HepG2 (cell line): ENCODE data around the gene TRPC4AP. TPM values are rescaled to one million over a fixed set of nuclear protein-coding genes. Genes with fewer than 3 reads are reported as not detected.

Source experiments
- AGO1 ChIP-seq: fragments of 200-400 bp; formaldehyde crosslinking; IDR thresholded peaks from 2 replicates; pipeline ENCODE4 v1.6.1; 2017; ENCODE audit warnings: mild to moderate bottlenecking, low read depth, low read length, moderate library complexity; ENCODE audit not compliant: poor library complexity, severe bottlenecking
- ARID4A ChIP-seq: sonication (generic); formaldehyde crosslinking; IDR thresholded peaks from 2 replicates; pipeline ENCODE4 v1.5.0; 2020; ENCODE audit warnings: mild to moderate bottlenecking, missing genetic modification reagents, borderline replicate concordance
- HOXA7 ChIP-seq: sonication (generic); formaldehyde crosslinking; IDR thresholded peaks from 2 replicates; pipeline ENCODE4 v1.8.1; 2022; ENCODE audit warnings: mild to moderate bottlenecking, missing genetic modification reagents, moderate library complexity
- HOXA9 ChIP-seq: sonication (generic); formaldehyde crosslinking; IDR thresholded peaks from 2 replicates; pipeline ENCODE4 v1.8.1; 2022; ENCODE audit warnings: missing genetic modification reagents, mild to moderate bottlenecking, moderate library complexity, borderline replicate concordance
- IRF9 ChIP-seq: sonication (generic); formaldehyde crosslinking; IDR thresholded peaks from 2 replicates; pipeline ENCODE4 v1.8.0; 2022; ENCODE audit warnings: missing genetic modification reagents, mild to moderate bottlenecking, borderline replicate concordance
- KDM5B ChIP-seq: sonication (generic); formaldehyde crosslinking; IDR thresholded peaks from 2 replicates; pipeline ENCODE4 v1.4.0; 2020; ENCODE audit warnings: missing genetic modification reagents, mild to moderate bottlenecking, borderline replicate concordance
- KMT2B ChIP-seq: IDR thresholded peaks from 2 replicates; pipeline ENCODE4 v1.6.1; 2016; ENCODE audit warnings: missing genetic modification reagents, missing compliant biosample characterization
- NFIC ChIP-seq: IDR thresholded peaks from 2 replicates; pipeline ENCODE4 v1.6.1; 2012; ENCODE audit warnings: mild to moderate bottlenecking, low read length, inconsistent platforms
- NR2F6 ChIP-seq, 2 experiments: IDR thresholded peaks; 2 replicates each; pipeline ENCODE4 v1.6.1; 2016; ENCODE audit warnings: antibody characterized with exemption in 1 of 2, mild to moderate bottlenecking in 1 of 2
- PHF8 ChIP-seq: sonication (generic); formaldehyde crosslinking; IDR thresholded peaks from 2 replicates; pipeline ENCODE4 v1.5.0; 2020; ENCODE audit warnings: missing genetic modification reagents
- RFXAP ChIP-seq: sonication (generic); formaldehyde crosslinking; IDR thresholded peaks from 2 replicates; pipeline ENCODE4 v1.4.0; 2020; ENCODE audit warnings: missing genetic modification reagents, borderline replicate concordance
- SKIL ChIP-seq: sonication (generic); formaldehyde crosslinking; IDR thresholded peaks from 2 replicates; pipeline ENCODE4 v1.8.0; 2022; ENCODE audit warnings: missing genetic modification reagents, mild to moderate bottlenecking, moderate library complexity, borderline replicate concordance
- SP4 ChIP-seq: sonication (generic); formaldehyde crosslinking; IDR thresholded peaks from 2 replicates; pipeline ENCODE4 v1.8.1; 2023; ENCODE audit warnings: mild to moderate bottlenecking, missing genetic modification reagents
- TSC22D2 ChIP-seq: sonication (generic); formaldehyde crosslinking; IDR thresholded peaks from 2 replicates; pipeline ENCODE4 v1.5.1; 2020; ENCODE audit warnings: missing genetic modification reagents, mild to moderate bottlenecking, borderline replicate concordance
- XBP1 ChIP-seq: sonication (generic); formaldehyde crosslinking; IDR thresholded peaks from 2 replicates; pipeline ENCODE4 v1.5.0; 2020; ENCODE audit warnings: missing genetic modification reagents
- YY1 ChIP-seq: IDR thresholded peaks from 2 replicates; pipeline ENCODE4 v1.6.1; 2011; ENCODE audit warnings: low read length, low read depth, moderate library complexity, mild to moderate bottlenecking; ENCODE audit not compliant: insufficient read depth, insufficient replicate concordance
- ZNF547 ChIP-seq: sonication (generic); formaldehyde crosslinking; IDR thresholded peaks from 2 replicates; pipeline ENCODE4 v1.5.1; 2020; ENCODE audit warnings: mild to moderate bottlenecking, missing genetic modification reagents
- ZNF691 ChIP-seq: sonication (generic); formaldehyde crosslinking; IDR thresholded peaks from 2 replicates; pipeline ENCODE4 v1.4.0; 2020; ENCODE audit warnings: missing genetic modification reagents, low read depth, mild to moderate bottlenecking, borderline replicate concordance
- ZNF740 ChIP-seq: sonication (generic); formaldehyde crosslinking; IDR thresholded peaks from 2 replicates; pipeline ENCODE4 v1.4.0; 2020; ENCODE audit warnings: missing genetic modification reagents
- polyA plus RNA-seq, 8 experiments: library from polyadenylated mRNA; depleted of rRNA in 3 of 8; stranded (reverse) in 7 of 8; unstranded in 1 of 8; fragments of >200 nt; fragmentation: Illumina TruSeq in 4 of 8; extraction: Trizol in 4 of 8; gene quantifications; 2 replicates each; pipeline versions ENCODE4 v1.2.1 to v1.2.3, GENCODE V29; 2011 to 2016; ENCODE audit warnings: low read depth in 4 of 8, missing spikeins in 1 of 8, mixed read lengths in 1 of 8; ENCODE audit not compliant: insufficient read depth in 1 of 8
- total RNA-seq, 5 experiments: library from RNA; depleted of rRNA; stranded (reverse); fragments of >200 nt; fragmentation: Illumina TruSeq; extraction: Trizol; gene quantifications; 2 replicates each; pipeline ENCODE4 v1.2.3, GENCODE V29; 2016; ENCODE audit warnings: low read depth in 1 of 5

TRPC4AP gene
- total and polyA plus RNA-seq, 2 of the 13 experiments (the other 11 are each of a cell fraction or from before 2014, with no cell fraction given) = 136 to 137 TPM

- TF ChIP-seq HOXA7 (CRISPR knock-in tag) (peak; percentile 67; the same call in 1 of the 2 replicates), ZNF740 (CRISPR knock-in tag) (0 out of 2 replicates have a peak, but pooled peaks have one; percentile 25), ZNF547 (CRISPR knock-in tag) (no peak), NFIC (no peak), PHF8 (0 out of 2 replicates have a peak, but pooled peaks have one; percentile 25), ARID4A (peak; percentile 7; the same call in 1 of the 2 replicates), NR2F6 (IDR thresholded peaks at IDR 0.05) (peak; percentile 67), NR2F6 (CRISPR knock-in tag; IDR thresholded peaks at IDR 0.05) (no peak), ZNF691 (peak; percentile 49; the same call in 1 of the 2 replicates), SKIL (no peak; the same call in 1 of the 2 replicates), YY1 (no peak), SP4 (CRISPR knock-in tag) (no peak), IRF9 (no peak), XBP1 (no peak), RFXAP (CRISPR knock-in tag) (no peak; the same call in 1 of the 2 replicates), KDM5B (CRISPR knock-in tag) (peak; percentile 26; the same call in 1 of the 2 replicates), AGO1 (peak; percentile 40), TSC22D2 (no peak), KMT2B (CRISPR knock-in tag) (no peak), HOXA9 (CRISPR knock-in tag) (peak; percentile 71; the same call in 1 of the 2 replicates)
Measured at GRCh38 chr20:34987288-34988190, 105.1 kb downstream of the TRPC4AP start (continued).
